NCI-H187 (cell line): ENCODE results near the gene BANP.

Source experiments
- DNase-seq, 2 experiments: peaks; one replicate each; lab custom pipeline; 2025; lab: John Stamatoyannopoulos, UW

Gene BANP

DNA sequence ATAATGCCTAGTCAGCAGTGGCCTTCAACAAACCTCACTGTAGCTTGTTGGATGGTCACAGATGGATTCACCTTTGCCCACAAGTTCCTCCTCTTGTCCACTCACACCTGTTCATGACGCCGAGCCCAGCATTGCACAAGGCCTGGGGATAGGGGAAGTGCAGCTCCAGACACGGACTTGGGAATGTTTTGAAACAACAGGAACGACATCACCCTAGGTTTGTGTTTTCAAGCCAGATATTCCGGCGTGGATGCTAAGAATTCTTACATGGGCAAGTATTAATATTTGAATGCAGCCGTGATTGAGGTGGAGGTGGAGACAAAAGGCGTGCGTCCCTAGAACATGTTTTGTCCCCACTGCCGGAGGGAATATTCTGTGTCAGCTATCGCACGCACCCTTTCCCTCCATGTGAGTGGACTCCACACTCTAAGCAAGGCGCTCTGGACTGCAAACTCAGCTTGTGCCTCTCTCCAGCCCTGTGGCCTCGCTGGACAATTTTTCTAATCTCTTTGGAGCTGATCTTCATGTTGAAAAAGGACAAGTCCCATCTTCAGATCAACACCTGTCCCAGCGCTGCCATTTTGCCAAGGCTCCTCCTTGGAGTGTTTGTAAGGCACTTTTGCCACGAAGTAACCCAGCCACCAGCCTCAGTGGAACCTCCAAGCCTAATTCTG, 2.0 kb upstream of the BANP start:
- DNase-seq, result no peak

DNA sequence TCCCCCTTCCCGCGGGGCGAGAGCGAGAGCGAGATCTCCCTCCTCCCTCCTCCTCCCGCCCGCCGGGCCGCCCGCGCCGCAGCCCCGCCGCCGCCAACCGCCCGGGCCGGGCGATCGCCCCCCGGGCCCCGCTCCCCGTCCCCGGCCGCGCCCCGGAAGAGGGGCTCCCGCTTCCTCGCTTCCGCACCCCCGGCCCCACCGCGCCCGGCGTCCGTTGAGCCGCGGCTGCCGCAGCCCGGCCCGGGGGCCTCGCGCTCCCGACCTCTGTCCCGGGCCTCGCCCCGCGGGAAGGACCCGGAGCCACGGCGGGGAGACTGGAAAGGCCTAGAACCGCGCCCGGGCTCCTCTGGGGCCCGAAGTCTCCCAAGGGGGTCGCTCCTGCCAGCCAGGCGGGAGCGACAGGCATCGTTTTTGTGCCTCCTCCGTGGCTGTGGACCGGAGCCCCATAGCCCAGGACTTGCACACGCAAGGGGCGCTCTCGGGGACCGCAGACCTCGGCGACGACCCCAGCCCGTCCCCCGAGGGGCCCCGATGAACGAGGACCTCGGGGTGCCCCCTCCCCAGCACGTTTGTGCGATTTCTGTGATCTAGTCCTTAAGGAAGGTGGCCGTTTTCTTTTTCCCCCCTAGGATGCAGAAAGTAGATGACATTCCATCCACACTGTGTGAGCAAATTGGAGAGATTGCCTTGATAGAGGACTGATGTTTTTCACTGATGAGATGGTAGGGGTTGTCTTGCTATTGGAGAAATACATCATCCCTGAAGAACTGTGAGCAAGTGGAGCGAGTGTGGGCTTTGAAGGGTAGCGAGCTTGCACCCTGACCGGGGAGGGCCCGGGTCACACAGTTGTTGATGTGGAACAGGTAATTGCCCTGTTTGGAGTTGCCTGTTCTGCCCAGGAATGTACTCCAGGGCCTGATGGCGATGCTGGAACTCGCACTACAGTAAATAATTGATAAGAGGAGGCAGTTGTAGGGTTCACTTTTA, 611 bp downstream of the BANP start:
- DNase-seq, result no peak

DNA sequence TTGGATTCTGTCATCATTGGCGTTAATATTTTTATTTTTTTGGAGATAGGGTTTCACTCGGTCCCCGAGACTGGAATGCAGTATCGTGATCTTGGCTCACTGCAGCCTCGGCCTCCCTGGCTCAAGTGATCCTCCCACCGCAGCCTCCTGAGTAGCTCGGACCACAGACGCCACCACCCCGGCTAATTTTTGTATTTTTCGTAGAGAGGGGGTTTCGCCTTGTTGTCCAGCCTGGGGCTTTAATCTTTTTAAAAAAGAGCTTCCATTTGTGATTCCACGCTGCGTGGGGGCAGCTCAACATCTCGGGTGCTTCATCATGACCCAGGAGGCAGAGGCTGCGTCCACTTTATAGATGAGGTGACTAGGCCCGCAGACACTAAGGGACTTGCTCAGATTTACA, 1.5 kb downstream of the BANP start:
- no peak for DNase-seq

GRCh38 chr16:87953308-87954215, 2.3 kb downstream of the BANP start:
- no peak for DNase-seq

DNA sequence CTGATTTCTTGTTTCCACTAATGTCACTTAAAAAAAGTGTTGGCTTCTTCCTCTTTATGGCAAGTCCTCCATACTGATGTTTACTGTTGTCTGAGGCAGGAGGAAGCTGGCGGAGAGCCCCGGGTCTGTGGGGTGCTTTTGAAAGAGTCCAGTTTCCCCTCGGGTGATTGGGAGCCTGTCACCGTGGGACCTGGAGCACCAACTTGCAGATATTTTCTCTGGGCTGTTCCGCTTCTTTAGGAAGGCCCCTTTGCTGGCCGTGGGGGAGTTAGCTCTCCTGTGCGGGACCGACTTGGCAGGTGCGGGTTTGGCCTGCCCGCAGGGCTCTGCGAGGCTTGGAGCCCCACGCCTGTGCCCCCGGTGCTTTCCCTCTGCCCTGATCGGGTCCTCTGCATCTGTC, 3.1 kb downstream of the BANP start:
- DNase-seq, result no peak

- no peak for DNase-seq
These were observed 3.6 kb downstream of the BANP start for GRCh38 chr16:87954826-87955225.

GRCh38 chr16:87955302-87956097, 4.3 kb downstream of the BANP start:
- no peak for DNase-seq

DNA sequence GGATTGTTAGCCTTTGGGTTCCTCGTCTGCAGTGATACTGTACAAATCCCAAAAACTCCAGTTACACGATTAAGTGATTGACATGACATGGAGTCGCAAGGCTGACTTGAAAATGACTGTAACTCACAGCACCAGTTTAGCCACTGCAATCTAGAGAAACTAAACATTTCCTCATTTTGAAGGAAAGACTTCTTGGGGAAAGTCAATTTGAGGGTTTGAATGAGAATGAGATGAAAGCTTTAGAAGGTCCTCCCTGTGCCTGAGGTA, 4.8 kb downstream of the BANP start:
- DNase-seq, result no peak

- DNase-seq, result no peak
These were observed 5.4 kb downstream of the BANP start for GRCh38 chr16:87956365-87957231.

GRCh38 chr16:87957296-87958094, 6.3 kb downstream of the BANP start:
- no peak for DNase-seq

- no peak for DNase-seq
These were observed 7.4 kb downstream of the BANP start for GRCh38 chr16:87958632-87959031.

DNA sequence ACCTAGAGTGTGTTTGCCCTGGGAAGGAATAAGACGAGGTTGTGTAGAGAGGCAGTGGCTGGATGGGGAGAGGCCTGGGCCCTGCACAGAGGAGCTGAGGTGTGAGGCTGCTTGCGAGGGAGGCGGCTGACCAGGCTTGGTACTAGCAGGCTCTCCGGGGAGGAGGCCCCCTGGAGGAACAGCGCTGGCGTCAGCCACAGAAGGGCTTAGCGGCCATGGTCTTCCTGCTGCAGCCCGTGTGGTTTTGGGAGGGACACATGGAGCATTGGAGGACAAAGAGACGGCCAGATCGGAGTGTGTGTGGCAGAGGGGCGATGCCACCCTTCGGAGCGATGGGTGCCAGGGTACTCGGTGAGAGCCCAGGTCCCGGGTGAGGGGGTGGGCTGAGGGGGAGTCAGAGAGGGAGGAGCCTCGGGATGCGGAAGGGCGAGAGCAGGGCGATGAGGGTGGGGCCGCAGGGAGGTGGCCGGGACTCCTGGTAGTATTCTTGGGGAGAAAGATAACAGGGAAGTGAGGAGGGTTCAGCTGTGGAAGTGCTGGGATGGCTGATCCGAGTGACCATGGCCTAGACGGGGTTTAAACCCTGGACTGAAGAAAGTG, 8.3 kb downstream of the BANP start:
- no peak for DNase-seq

- DNase-seq, result no peak
These were observed 9.1 kb downstream of the BANP start for GRCh38 chr16:87960296-87960695.

- DNase-seq, result no peak
These were observed 9.6 kb downstream of the BANP start for GRCh38 chr16:87960852-87961251.

DNA sequence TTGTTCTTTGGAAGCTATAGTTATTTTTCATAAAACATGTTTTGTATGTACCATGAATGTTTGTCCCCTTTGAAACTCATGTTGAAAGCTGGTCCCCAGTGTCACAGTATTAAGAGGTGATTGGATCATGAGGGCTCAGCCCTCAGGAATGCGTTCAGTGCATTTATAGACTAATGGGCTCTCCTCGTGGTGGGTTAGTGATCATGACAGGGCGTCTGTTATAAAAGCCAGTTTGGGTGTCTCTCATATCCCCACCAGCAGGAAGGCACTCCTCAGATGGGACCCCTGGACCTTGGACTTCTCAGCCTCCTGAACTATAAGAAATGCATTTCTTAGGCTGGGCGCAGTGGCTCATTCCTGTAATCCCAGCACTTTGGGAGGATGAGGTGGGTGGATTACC, 10.4 kb downstream of the BANP start:
- DNase-seq, result no peak

GRCh38 chr16:87963400-87963799, 12.2 kb downstream of the BANP start:
- no peak for DNase-seq

DNA sequence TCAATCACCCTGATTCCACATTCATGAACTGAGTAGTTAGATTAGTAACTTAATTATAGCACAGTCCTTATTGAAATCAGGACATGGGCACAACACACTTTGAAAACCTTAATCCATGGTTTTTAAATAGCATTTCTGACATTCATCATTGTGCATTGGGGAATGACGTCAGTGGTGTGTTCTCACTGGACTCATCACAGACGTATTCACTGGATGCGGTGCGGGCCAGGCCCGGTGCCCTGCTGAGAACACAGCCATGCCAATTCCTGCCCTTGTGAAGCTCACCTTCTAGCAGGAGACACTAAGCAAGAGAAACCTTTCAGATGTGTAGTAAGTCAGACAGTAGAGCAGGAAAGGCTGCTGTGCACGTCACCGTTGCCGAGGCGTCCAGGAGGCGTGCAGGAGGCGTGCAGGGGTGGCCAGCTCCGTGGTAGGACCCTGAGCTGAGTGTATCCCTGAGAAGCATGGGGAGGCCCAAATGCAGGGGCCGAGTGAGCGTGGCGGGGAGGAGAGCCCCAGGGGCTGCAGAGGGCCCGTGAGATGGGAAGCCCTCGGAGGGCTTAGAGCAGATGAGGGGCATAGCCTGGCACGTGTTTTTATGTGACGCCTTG, 12.9 kb downstream of the BANP start:
- DNase-seq, result no peak

GRCh38 chr16:87965417-87965816, 14.2 kb downstream of the BANP start:
- DNase-seq, result no peak

DNA sequence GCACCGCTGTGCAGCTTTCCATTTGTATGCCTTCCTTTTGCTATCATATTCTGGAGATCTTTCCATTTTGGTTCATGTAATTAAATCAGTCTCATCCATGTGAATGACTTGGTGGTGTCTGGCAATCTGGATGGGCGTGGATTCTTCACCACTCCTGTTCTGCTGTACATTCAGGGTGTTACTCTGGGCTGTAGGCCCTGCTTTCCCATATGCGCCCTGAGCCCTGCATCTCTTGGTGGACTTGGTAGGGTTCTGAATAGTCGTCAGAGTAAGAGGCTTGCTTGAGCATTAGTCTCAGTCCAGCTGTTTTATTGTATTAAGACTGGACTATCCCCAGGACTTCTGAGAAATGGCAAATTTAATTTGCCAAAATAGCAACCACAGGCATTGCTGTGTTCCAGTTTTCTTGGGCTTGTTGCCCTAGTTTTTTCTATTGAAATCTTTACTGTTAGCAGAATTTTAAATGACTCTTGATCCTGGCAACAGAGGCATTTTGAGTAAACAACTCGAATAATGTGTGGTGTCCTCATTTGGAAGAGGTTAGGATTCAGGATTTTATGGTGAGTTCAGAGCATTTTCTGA, 14.9 kb downstream of the BANP start:
- DNase-seq, result no peak
